HG02970 (cell line): Measurements from ENCODE around the gene OR52E5.

ENCODE experiments used
- ATAC-seq: cut with Tn5 transposase; IDR thresholded peaks from one replicate; pipeline ENCODE4 v1.9.1; 2021; ENCODE audit warnings: mild to moderate bottlenecking, moderate library complexity, moderate number of reproducible peaks; ENCODE audit not compliant: unreplicated experiment, low FRiP score

OR52E5 gene

DNA sequence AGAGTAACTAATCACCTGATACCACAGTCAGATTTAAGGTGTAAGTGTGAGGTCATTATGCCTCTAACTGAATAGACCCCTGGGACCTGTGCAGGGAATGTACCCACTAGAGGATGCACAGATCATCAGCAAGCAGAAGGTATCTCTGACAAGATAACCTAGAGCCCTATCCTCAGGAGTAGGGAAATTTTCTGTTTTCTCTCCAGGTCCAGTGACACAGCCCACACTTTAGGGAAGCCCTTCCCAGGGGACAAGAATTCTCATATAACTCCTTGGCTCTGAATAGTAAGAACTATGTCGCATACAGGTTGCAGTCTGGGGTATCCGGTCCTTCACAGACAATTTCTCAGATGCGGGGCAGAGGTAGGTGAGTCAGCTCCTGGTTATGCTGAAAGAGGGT is at the start of gene OR52E5:
OR52E5 (plus strand) TSS at position 301 of the 400 bp plus-strand sequence. CDS start 7,569 bp downstream, outside the sequence.
- no peak for ATAC-seq

DNA sequence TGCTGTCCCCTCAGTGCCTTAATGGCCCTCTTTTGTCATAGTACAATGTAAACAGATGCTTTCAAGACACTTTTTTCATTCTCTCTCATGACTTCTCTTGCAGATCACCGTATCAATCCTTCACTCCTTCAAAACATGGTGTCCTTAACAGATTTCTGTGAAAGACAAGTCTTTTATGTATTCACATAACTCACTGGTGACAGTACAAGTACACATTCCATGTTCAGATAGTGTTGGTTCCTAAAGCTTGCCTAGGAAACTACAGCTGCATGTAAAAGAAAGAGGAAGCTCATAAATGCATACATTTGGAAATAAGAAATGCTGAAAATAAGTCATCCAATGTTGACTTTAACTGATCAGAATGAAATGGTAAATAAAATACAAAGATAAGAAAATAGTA is 46.3 kb upstream of the OR52E5 start:
- no peak for ATAC-seq

DNA sequence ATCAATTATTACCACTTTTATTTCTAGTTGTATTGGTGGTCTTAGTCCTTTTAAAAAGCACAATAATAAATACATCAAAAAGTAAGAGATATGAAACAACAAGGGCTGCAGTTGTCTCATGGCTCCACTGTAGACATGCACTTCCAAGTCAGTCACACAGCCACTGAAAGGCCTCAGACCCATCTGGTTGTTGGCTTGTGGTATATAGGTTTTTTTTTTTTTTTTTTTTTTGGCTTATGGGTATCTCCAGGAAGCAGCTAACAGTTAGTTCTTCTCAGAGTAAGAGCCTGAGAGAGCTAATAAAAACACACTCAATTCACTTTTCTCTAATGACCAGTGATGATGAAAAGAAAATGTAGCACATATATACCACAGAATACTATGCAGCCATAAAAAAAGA is 45.3 kb upstream of the OR52E5 start:
- ATAC-seq: no peak

DNA sequence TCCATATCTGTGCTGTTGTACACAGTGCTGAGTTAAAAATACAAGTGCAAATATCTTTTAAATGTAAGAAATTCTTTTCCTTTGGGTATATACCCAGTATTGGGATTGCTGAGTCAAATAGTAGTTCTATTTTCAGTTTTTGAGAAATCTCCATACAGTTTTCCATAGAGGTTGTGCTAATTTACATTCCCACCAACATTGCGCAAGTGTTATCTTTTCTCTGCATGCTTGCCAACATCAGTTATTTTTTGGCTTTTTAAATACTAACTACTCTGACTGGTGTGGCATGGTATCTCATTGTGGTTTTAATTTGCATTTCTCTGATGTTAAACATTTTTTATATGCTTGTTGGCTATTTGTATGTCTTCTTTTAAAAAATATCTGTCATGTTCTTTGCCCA is 42.0 kb upstream of the OR52E5 start:
- ATAC-seq: no peak

DNA sequence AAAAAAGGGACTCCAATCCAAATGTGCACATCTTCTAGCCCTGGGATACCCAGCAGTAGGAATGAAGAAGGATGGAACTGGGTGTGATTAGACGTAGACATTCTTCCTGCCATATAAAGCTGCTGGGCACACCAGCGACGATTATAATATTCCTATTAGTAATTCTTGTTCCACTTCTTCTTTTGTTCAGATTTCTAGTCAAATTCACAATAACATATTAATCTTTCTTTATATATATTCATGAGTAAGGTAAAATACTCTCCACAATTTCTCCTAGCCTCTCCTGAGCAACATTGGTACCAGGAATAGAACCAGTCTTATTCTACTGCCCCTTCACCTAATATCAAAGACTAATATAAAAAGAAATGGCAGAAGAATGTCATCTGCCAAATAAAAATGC is 35.4 kb upstream of the OR52E5 start, which contains the start of gene OR52E8:
OR52E8 (minus strand) TSS at position 101 of the 400 bp plus-strand sequence; CDS start at position 101, 0 bp downstream.
- no peak for ATAC-seq

DNA sequence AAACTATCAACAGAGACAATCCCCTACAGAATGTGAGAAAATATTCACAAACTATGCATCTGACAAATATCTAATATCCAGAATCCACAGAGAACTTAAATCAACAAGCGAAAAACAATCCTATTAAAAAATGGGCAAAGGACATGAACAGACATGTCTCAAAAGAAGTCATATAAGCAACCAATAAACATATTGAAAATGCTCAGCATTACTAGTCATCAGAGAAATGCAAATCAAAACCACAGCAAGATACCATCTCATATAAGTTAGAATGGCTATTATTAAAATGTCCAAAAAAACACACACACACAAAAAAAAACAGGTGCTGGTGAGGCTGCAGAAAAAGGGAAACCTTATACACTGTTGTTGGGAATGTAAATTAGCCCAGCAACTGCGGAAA is 27.2 kb upstream of the OR52E5 start:
- ATAC-seq: no peak

DNA sequence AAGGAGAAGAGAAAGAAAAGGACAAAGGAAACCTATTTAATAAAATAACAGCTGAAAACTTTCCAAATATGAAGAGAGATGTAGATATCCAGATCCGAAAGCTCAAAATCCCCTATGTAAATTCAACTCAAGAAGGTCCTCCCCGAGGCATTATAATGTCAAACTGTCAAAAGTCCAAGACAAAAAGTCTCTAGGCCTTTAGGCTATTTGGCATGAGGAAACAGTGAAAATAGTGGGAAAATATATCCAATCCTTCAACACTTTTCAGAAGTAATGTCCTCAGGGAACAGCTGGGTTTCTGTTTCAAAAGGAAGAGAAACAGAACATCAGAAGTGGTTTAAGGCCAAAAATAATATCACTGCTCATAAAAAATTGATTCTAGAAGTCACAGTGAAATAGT is 14.4 kb upstream of the OR52E5 start:
- no peak for ATAC-seq

DNA sequence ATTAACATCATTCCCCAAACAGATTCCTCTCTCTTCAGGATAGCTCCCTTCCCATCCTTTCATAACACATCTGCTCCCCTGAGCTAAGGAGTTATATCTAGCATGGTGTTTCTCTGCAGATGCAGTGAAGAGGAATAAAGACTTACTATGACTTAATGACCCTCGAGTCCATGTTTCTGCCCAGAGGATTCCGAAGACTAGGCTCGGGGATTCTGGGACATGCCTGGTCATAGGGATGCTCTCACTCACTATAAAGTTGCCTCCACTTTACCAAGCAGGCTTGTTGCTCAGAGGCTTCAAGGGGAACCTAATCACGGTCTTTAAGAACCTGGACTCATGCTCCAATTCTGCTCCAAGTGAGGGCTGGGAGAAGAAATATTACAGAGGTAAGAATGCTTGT is 12.7 kb upstream of the OR52E5 start, which contains the start of gene OR52E4:
OR52E4 (plus strand) TSS at position 301 of the 400 bp plus-strand sequence. CDS start 3,664 bp downstream, outside the sequence.
- no peak for ATAC-seq

DNA sequence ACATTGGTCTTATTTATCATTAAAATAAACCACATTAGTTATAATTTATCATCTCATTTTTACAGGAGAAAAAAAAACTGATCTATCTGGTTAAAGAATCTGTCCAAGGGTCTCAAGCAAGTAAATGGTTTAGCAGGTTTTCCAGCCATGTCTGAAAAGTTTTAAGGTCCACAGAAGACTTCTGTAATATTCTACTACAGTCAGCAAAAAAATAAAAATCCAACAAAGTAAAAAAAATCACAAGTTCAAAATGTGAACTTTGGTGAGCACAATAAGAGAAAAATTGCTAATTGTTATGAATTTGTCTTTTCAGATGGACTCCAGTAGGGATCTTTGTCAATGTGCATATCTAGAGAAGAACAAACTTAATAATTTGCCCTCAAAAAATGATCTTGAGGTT is 11.3 kb upstream of the OR52E5 start:
- ATAC-seq: no peak

DNA sequence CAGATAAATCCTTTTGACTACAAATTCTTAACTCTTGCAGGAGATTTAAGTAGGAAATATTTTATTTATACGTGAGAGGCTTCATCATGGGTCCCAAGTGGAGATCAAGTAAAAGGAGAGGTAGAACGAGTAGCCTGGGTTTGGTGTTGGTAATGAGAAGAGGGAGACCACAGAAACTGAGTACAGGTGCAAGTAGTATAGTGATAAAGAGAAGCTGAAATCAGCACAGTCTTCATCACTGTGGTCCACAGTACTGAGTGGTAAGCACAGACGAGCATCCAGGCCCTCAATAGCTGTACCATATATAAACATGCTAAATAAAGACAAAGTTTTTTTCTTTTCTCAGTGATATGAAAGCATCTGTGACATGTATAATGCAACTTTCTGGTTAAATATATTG is 5.8 kb upstream of the OR52E5 start:
- ATAC-seq: no peak

DNA sequence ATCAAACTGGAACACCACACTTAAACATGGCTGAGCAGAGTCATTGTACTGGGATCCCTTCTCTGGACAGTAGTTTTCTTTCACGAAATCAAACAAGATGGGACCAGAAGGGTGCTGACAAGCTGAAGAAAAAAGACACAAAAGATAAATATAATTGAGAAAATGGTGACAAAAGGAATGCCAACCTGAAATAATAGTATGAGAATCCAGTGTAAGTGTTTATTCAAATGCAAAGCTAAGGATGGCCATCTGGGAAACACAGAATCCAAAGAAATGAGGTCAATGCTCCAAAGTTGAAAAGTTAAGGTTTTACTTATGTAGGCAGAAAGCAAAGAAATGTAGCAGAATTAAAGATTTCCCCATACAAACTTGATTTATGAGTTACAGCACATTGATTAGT is 5.3 kb upstream of the OR52E5 start:
- no peak for ATAC-seq

DNA sequence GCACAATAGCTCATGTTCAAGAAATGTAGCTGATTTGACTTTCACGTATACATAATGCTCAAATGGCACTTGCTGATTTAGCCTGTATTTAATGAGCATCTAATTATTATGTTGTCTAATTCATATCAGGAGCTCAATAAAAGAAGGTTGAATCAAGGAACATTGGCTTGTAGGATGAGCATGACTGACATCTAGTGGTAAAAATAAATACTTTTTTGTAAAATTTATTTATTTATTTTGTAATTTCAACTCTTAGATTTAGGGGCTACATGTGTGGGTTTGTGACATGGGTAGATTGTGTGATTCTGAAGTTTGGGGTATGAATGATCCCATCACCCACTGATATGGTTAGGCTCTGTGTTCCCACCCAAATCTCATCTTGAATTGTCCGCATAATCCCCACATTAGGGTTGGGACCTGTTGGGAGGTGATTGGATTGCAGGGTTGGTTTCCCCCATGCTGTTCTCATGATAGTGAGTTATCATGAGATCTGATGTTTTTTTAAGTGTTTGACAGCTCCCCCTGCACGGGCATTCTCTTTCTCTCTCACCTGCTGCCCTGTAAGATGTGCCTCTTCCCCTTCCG is 1.7 kb upstream of the OR52E5 start:
- no peak for ATAC-seq

DNA sequence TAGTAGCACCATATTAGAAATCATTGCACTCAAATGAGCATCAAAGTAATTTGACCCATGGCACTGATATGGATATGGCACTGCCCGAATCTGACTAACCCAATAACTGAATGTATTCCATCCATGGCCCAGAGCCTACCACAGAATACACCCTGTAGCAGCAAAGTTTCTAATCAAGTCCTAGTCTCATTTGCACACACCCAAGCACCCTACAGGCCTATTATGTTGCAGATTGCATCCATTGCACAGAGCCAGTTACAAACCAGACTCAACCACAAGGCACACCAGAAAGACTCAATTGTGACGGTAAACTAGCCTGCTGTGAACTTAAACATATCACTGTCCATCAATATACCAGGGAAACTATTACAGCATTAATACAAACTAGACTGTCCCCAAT is 6.5 kb downstream of the OR52E5 start:
- ATAC-seq: no peak

DNA sequence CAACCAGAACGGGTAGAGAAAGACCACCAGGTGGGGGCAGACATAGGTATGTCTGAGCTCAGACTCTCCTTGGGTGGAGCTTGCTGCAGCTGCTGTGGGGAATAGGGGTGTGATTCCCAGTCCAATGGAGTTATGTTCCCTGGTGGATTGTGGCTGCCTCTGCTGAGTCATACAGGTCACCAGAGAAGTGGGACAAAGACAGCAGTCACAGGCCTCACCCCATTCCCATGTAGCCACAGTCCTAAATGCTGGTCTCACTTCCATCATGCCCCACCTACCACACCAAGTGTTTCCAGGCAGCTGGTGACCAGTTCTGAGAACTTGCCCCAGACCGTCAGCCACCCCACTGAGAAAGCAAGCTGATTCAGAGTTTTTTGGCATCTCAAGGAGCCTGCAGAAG is 17.5 kb downstream of the OR52E5 start:
- no peak for ATAC-seq

DNA sequence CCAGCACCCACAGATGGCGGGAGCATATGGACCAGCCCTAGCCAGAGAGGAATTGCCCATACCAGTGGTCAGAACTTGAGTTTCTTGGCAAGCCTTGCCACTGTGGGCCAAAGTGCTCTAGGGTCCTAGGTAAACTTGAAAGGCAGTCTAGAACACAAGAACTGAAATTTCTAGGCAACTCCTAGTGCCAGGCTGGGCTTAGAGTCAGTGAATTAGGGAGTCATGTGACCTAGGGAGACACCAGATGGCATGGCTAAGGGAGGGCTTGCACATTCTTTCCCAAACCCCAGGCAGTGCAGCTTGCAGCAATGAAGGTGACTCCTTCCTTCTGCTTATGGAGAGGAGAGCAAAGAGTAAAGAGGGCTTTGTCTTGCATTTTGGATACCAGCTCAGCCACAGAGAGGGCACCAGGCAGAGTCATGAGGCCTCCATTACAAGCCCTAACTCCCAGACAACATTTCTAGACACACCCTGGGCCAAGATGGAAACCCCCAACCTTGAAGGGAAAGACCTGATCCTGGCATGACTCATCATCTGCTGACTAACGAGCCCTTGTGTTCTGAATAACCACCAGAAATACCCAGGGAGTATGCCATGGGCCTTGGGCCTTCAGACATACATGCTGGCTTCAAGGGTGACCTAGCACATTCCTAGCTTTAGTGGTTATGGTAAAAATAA is 29.9 kb downstream of the OR52E5 start:
- ATAC-seq: peak; percentile 74

DNA sequence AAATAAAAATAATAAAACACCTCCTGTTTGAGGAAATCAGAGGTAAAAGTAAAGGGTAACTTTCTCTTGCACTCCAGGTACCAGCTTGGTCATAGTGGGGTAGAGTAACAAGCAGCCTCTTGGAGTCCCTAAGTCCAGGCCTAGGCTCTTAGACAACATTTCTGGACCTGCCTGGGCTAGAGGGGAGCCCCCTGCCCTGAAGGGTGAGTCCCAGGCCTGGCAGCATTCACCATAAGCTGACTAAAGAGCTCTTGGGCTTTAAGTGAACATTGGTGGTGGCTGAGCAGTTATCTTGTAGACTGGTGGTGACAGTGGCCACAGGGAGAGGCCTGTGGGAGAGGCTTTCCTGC is 30.4 kb downstream of the OR52E5 start:
- ATAC-seq: peak; percentile 35

DNA sequence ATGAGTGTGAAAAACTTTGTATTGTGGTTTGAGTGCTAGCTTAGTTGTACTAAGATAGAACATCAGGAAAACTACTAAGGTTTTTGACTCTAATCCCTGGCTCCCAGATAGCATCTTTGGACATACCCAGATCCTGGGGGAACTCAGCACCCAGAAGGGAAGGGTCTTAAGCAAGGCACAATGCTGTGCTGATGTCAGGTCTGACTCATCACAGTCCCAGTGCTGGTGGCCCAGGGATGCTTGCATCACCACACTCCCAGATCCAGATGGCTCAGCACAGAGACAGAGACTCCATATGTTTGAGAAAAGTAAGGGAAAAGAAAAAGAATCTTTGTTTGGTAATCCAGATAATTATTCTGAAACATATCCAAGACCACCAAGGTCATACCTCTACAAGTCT is 30.8 kb downstream of the OR52E5 start:
- ATAC-seq: no peak

DNA sequence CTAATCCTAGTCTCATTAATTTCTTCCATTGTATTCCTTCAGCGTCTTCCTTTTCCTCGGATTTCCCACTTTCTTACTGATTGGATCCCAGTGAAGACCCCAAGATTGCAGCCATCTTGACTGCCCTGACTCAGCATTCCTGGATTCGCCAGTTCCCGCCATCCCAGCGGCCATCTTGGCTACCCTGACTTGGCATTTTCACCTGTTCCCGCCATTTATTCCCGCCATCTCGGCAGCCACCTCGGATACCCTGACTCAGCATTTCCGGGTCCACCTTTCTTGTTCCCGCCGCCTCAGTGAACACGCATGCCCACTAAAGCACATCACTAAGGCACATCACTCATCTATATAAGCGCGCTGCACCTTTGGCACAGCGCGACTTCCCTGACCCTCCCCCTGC is 35.3 kb downstream of the OR52E5 start:
- ATAC-seq: no peak

DNA sequence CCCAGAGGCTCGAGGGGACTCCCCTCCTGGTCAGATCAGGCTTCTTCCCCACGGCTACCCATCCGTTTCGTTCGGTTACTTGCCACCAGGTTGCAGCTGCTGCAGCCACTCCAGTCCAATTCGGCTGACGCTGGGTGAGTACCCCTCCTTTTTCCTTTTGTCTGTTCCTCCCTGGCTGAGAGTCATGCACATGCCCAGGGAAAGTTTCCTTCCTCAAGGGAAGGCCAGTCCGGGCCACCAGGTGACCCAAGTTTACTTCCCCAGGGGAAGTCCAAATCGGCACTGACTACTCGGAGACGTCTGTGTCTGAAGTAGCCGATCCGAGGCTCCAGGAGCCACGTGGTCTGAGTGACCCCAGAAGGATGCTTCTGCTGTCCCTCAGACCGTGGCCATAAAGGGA is 35.8 kb downstream of the OR52E5 start:
- no peak for ATAC-seq

DNA sequence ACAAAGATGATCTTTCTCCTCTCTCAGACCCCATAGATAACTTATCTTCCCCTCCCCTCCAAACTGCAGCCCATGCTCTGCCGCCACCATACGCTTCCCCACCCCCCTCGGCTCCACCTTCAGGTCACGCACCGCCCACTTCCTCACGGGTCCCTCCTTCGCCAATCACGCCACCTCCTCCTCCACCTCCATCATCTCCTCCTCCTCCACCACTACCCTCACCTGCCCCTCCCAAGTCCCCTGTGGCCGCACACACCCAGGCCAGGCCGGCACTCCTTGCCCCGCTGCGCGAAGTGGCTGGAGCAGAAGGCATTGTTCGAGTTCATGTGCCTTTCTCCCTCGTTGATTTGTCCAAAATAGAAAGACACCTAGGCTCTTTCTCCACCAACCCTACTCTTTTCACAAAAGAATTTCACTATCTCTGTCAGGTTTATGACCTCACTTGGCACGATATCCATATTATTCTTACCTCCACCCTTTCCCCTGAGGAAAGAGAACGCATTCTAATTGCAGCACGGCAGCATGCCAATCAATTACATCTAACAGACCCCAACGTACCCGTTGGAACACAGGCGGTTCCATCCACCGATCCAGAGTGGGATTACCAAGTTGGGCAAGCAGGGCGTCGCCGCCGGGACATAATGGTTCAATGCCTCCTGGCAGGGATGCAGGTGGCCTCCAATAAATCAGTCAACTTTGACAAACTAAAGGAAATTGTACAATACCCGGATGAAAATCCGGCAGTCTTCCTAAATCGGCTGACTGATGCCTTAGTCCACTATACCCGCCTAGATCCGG is 36.8 kb downstream of the OR52E5 start:
- ATAC-seq: no peak

DNA sequence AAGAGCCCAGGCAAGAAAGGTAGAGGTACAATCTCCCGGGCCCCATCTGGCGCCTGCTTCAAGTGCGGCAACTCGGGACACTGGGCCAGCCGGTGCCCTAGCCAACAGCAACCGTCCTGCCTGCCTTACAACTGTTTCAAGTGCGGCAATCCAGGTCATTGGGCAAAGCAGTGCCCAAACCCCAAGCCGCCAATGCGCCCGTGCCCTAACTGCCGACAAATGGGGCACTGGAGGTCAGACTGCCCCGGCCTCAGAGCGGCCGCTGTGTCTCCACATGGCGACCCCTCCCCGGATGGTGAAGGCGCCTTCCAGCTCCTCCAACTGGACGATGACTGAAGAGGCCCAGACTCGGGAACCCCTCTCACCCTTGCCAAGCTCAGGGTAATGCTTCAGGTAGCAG is 37.6 kb downstream of the OR52E5 start:
- no peak for ATAC-seq

DNA sequence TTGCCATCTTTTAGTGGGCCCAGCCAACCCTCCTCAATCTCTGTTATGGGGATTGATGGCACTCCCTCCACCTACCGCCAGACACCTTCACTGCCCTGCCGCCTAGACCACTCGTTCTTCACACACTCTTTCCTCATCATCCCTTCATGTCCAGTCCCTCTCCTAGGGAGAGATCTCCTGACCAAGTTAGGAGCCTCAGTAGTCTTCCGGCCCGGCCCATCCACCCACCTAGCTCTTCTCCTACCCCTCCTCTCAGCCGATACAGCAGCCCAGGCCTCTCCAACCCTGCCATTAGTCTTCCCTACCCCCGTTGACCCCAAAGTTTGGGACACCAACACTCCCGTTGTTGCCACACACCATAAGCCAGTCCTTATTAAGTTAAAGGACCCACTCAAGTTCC is 38.1 kb downstream of the OR52E5 start:
- no peak for ATAC-seq
